ENCODE results near the gene EFHC2. TPM values are rescaled to one million over a fixed set of nuclear protein-coding genes. Genes with fewer than 3 reads are reported as not detected.

Gene EFHC2
- polyA plus RNA-seq, 1 of the 3 experiments (the other 2 are of a cell fraction) = 0.03 TPM

DNA sequence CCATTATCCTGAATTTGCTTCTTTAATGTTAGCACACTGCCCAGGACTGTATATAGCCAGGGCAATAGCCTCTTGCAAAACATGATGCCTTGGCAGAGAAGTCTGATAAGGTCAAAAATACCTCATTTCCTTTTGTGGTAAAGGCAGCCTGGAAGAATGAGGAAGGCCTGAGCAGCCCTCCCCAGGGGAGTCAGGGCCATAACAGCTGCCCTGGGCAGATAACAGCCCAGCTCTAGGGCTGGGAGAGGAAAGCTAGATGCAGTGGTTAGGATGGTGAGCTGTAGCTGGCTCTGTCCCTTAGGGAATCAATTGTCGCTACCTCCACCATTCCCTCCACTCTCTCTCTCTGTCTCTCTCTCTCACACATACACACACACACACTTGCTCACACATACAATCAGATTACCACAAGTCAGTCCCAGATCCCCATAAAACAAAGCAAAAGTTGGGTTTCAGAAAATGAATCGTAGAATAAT lies 29.2 kb downstream of the EFHC2 start:
- Histone ChIP-seq H3K9me3 (no peaks in the 10 kb centered on the region), H3K9ac (no peak overlapping the region), H2AFZ (ENCODE audit: low read depth) (no peak overlapping the region), H3K9me2 (no peaks in the 10 kb centered on the region), H3K79me2 (ENCODE audit: insufficient read depth) (no peaks in the 10 kb centered on the region), H3K4me1 (ENCODE audit: control insufficient read depth in 1 of 2, insufficient read depth in 2 of 2, low read depth in 1 of 2, low read length in 1 of 2) (peaks cover 0 to 2% of the 10 kb centered on the region in 2 experiments; a peak in 1 of 4 replicates), H3K4me2 (no peak overlapping the region), H4K20me1 (ENCODE audit: insufficient read depth) (no peaks in the 10 kb centered on the region), H3K27ac (ENCODE audit: low read depth in 2 of 2, low read length in 1 of 2) (no peak overlapping the region), H3K27me3 (ENCODE audit: insufficient read depth) (no peaks in the 10 kb centered on the region), H3K4me3 (ENCODE audit: low read depth in 2 of 2, low read length in 1 of 2) (no peak overlapping the region), H3F3A (replicated peaks; ENCODE audit: insufficient read depth) (no peaks in the 10 kb centered on the region), H3K36me3 (replicated peaks in 1 of 2; ENCODE audit: control insufficient read depth in 1 of 2, insufficient read depth in 2 of 2, low read length in 1 of 2) (no peaks in the 10 kb centered on the region)
- peak; percentile 19 for DNase-seq
- CTCF ChIA-PET = interaction anchor here (0.6 kb wide), 1 partner anchor 11 kb away, joined by 3 read pairs; no protein-coding TSS in a partner anchor
- WGBS (ENCODE audit: low lambda C conversion rate) = 51% methylated on average over 2 of the region's 2 CpGs
- TF ChIP-seq, protein P1, sequence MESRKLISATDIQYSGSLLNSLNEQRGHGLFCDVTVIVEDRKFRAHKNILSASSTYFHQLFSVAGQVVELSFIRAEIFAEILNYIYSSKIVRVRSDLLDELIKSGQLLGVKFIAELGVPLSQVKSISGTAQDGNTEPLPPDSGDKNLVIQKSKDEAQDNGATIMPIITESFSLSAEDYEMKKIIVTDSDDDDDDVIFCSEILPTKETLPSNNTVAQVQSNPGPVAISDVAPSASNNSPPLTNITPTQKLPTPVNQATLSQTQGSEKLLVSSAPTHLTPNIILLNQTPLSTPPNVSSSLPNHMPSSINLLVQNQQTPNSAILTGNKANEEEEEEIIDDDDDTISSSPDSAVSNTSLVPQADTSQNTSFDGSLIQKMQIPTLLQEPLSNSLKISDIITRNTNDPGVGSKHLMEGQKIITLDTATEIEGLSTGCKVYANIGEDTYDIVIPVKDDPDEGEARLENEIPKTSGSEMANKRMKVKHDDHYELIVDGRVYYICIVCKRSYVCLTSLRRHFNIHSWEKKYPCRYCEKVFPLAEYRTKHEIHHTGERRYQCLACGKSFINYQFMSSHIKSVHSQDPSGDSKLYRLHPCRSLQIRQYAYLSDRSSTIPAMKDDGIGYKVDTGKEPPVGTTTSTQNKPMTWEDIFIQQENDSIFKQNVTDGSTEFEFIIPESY (IDR thresholded peaks at IDR 0.05; ENCODE audit: borderline replicate concordance, low read depth) = no peak
- TF ChIP-seq, protein P2, sequence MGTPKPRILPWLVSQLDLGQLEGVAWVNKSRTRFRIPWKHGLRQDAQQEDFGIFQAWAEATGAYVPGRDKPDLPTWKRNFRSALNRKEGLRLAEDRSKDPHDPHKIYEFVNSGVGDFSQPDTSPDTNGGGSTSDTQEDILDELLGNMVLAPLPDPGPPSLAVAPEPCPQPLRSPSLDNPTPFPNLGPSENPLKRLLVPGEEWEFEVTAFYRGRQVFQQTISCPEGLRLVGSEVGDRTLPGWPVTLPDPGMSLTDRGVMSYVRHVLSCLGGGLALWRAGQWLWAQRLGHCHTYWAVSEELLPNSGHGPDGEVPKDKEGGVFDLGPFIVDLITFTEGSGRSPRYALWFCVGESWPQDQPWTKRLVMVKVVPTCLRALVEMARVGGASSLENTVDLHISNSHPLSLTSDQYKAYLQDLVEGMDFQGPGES (IDR thresholded peaks at IDR 0.05; ENCODE audit: low read depth, low read length) = no peak
- TF ChIP-seq GABPA (IDR thresholded peaks at IDR 0.05; ENCODE audit: low read depth) = no peak
- no peak for TF ChIP-seq CHD2 (IDR thresholded peaks at IDR 0.05; ENCODE audit: low read length, partially characterized antibody)
- TF ChIP-seq, protein P3, sequence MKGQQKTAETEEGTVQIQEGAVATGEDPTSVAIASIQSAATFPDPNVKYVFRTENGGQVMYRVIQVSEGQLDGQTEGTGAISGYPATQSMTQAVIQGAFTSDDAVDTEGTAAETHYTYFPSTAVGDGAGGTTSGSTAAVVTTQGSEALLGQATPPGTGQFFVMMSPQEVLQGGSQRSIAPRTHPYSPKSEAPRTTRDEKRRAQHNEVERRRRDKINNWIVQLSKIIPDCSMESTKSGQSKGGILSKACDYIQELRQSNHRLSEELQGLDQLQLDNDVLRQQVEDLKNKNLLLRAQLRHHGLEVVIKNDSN (IDR thresholded peaks at IDR 0.05; ENCODE audit: borderline replicate concordance, low read depth) = no peak
- no peak; the same call in 1 of the 2 replicates for TF ChIP-seq ELF1 (IDR thresholded peaks at IDR 0.05)
- no peak for TF ChIP-seq NRF1 (IDR thresholded peaks at IDR 0.05; ENCODE audit: low read depth, low read length)
- TF ChIP-seq EP300 (IDR thresholded peaks at IDR 0.05; ENCODE audit: borderline replicate concordance in 1 of 2, low read depth in 1 of 2, low read length in 1 of 2) = no peak
- TF ChIP-seq, protein P4, sequence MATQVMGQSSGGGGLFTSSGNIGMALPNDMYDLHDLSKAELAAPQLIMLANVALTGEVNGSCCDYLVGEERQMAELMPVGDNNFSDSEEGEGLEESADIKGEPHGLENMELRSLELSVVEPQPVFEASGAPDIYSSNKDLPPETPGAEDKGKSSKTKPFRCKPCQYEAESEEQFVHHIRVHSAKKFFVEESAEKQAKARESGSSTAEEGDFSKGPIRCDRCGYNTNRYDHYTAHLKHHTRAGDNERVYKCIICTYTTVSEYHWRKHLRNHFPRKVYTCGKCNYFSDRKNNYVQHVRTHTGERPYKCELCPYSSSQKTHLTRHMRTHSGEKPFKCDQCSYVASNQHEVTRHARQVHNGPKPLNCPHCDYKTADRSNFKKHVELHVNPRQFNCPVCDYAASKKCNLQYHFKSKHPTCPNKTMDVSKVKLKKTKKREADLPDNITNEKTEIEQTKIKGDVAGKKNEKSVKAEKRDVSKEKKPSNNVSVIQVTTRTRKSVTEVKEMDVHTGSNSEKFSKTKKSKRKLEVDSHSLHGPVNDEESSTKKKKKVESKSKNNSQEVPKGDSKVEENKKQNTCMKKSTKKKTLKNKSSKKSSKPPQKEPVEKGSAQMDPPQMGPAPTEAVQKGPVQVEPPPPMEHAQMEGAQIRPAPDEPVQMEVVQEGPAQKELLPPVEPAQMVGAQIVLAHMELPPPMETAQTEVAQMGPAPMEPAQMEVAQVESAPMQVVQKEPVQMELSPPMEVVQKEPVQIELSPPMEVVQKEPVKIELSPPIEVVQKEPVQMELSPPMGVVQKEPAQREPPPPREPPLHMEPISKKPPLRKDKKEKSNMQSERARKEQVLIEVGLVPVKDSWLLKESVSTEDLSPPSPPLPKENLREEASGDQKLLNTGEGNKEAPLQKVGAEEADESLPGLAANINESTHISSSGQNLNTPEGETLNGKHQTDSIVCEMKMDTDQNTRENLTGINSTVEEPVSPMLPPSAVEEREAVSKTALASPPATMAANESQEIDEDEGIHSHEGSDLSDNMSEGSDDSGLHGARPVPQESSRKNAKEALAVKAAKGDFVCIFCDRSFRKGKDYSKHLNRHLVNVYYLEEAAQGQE (IDR thresholded peaks at IDR 0.05; ENCODE audit: low read depth, low read length) = no peak
- no peak for TF ChIP-seq TCF12 (IDR thresholded peaks at IDR 0.05)
- TF ChIP-seq USF2 (IDR thresholded peaks at IDR 0.05; ENCODE audit: borderline replicate concordance, low read depth, low read length) = no peak
- no peak for TF ChIP-seq SIN3A (IDR thresholded peaks at IDR 0.05; ENCODE audit: borderline replicate concordance, low read depth, low read length)
- TF ChIP-seq TEAD4 (IDR thresholded peaks at IDR 0.05; ENCODE audit: borderline replicate concordance, insufficient read depth) = no peak
- no peak for TF ChIP-seq POLR2AphosphoS5 (IDR thresholded peaks at IDR 0.05; ENCODE audit: low read depth, low read length)
- TF ChIP-seq FOXJ3 (CRISPR knock-in tag; IDR thresholded peaks at IDR 0.05) = no peak
- no peak for TF ChIP-seq RXRA (IDR thresholded peaks at IDR 0.05; ENCODE audit: borderline replicate concordance, low read depth)
- TF ChIP-seq PBX3 (IDR thresholded peaks at IDR 0.05) = no peak
- no peak for TF ChIP-seq RFX5 (IDR thresholded peaks at IDR 0.05; ENCODE audit: low read length)
- TF ChIP-seq YY1 (IDR thresholded peaks at IDR 0.05; ENCODE audit: low read depth) = no peak
- POLR2A ChIA-PET = no interaction called here

Measured in SK-N-SH (cell line).